ENCODE data around the gene DNAI4. TPM values are rescaled to one million over a fixed set of nuclear protein-coding genes. Genes with fewer than 3 reads are reported as not detected.

The DNAI4 gene
- total RNA-seq, 1 experiment from 2014 or later, result 3.9 TPM

DNA sequence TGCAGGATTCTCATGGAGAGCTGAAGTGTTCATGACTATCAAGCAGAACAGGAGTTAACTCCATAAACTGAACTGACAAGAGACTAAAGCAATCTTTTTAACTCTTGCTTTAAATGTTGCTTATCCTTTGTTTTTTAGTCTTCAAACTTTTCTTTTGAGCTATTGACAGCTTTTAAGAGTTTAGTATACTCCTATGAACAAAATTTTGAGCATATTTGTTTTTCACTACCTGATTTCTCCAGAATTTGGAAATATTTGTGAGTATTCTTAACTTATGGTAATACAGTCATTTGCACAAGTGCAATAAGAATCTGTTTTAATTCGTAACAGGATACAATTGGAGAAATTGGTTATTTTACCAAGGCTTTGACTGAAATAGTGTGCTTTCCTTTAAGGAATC is 7.2 kb downstream of the DNAI4 start:
- no peak overlapping the region for H3K27ac ChIP-seq (ENCODE audit: low read depth, low read length)
- H3K9ac ChIP-seq (ENCODE audit: low read length), result no peak overlapping the region
- no peaks in the 10 kb centered on the region for H3K27me3 ChIP-seq (ENCODE audit: insufficient read depth, low read length)
- RAD21 ChIA-PET (ENCODE audit: low non-redundant PET in 1 of 2, low total read pairs in 2 of 2, uncharacterized antibody in 2 of 2, unreplicated experiment in 2 of 2), result no interaction called here
- BruUV-seq (replicated peaks), result no TSS peak
- H3K4me2 ChIP-seq (ENCODE audit: low read length), result no peak overlapping the region
- no peaks in the 10 kb centered on the region for H4K20me1 ChIP-seq (ENCODE audit: insufficient read depth)
- H3K4me3 ChIP-seq (replicated peaks in 1 of 2; ENCODE audit: low read depth in 1 of 2, low read length in 2 of 2), result no peak overlapping the region
- DNase-seq (ENCODE audit: low read depth, low spot score) (no peak), ATAC-seq (no peak)
- POLR2A ChIA-PET, result no interaction called here
- CTCF ChIA-PET, result interaction anchor here (0.6 kb wide), 1 partner anchor 53 kb away, joined by 3 read pairs; no protein-coding TSS in a partner anchor
- H3K9me2 ChIP-seq (ENCODE audit: insufficient read depth), result no peaks in the 10 kb centered on the region
- H3K79me2 ChIP-seq (ENCODE audit: insufficient read depth, low read length), result peaks cover 3% of the 10 kb centered on the region; the same call in 1 of the 2 replicates
- no peaks in the 10 kb centered on the region for H3K36me3 ChIP-seq (ENCODE audit: control insufficient read depth in 1 of 2, insufficient read depth in 2 of 2, low read length in 2 of 2)
- H2AFZ ChIP-seq (ENCODE audit: low read depth, low read length, poor library complexity, severe bottlenecking), result no peak overlapping the region
- H3K4me1 ChIP-seq (ENCODE audit: control insufficient read depth in 1 of 2, insufficient read depth in 2 of 2, low read length in 2 of 2), result peaks cover 0 to 3% of the 10 kb centered on the region in 2 experiments; a peak in 1 of 4 replicates
- no peaks in the 10 kb centered on the region for H3K9me3 ChIP-seq (ENCODE audit: control insufficient read depth in 1 of 2, insufficient read depth in 1 of 2, low read depth in 1 of 2, low read length in 2 of 2)
- intact Hi-C loops (cut with micrococcal nuclease), result no loop called here
- TF ChIP-seq ZFX (IDR thresholded peaks at IDR 0.05) (no peak), CBX3 (IDR thresholded peaks at IDR 0.05; ENCODE audit: low read depth) (no peak), POLR2AphosphoS5 (IDR thresholded peaks at IDR 0.05; ENCODE audit: low read depth, low read length) (no peak), EGR1 (IDR thresholded peaks at IDR 0.05; ENCODE audit: low read depth) (no peak), SP1 (IDR thresholded peaks at IDR 0.05; ENCODE audit: low read depth) (no peak), YY1 (IDR thresholded peaks at IDR 0.05; ENCODE audit: extremely low read depth, insufficient replicate concordance, low read depth, low read length) (no peak), SRF (IDR thresholded peaks at IDR 0.05; ENCODE audit: low read depth) (no peak), RAD21 (IDR thresholded peaks at IDR 0.05; ENCODE audit: low read depth) (no peak), ZNF274 (IDR thresholded peaks at IDR 0.05; ENCODE audit: low read depth, low read length) (no peak), EZH2 (IDR thresholded peaks at IDR 0.05) (no peak), EZH2phosphoT487 (IDR thresholded peaks at IDR 0.05; ENCODE audit: borderline replicate concordance) (no peak), POLR2A (IDR thresholded peaks at IDR 0.05; ENCODE audit: borderline replicate concordance, extremely low read depth, insufficient read depth, insufficient read length) (no peak), CEBPB (IDR thresholded peaks at IDR 0.05; ENCODE audit: low read depth) (no peak), ELF1 (IDR thresholded peaks at IDR 0.05; ENCODE audit: borderline replicate concordance, low read depth) (no peak), SIN3A (IDR thresholded peaks at IDR 0.05; ENCODE audit: low read depth) (no peak)
- TF ChIP-seq, protein P1, sequence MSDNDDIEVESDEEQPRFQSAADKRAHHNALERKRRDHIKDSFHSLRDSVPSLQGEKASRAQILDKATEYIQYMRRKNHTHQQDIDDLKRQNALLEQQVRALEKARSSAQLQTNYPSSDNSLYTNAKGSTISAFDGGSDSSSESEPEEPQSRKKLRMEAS (IDR thresholded peaks at IDR 0.05), result no peak
- TF ChIP-seq, protein P2, sequence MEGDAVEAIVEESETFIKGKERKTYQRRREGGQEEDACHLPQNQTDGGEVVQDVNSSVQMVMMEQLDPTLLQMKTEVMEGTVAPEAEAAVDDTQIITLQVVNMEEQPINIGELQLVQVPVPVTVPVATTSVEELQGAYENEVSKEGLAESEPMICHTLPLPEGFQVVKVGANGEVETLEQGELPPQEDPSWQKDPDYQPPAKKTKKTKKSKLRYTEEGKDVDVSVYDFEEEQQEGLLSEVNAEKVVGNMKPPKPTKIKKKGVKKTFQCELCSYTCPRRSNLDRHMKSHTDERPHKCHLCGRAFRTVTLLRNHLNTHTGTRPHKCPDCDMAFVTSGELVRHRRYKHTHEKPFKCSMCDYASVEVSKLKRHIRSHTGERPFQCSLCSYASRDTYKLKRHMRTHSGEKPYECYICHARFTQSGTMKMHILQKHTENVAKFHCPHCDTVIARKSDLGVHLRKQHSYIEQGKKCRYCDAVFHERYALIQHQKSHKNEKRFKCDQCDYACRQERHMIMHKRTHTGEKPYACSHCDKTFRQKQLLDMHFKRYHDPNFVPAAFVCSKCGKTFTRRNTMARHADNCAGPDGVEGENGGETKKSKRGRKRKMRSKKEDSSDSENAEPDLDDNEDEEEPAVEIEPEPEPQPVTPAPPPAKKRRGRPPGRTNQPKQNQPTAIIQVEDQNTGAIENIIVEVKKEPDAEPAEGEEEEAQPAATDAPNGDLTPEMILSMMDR (IDR thresholded peaks at IDR 0.05 in 2 of 3, conservative IDR thresholded peaks at IDR 0.05 in 1 of 3; ENCODE audit: borderline replicate concordance in 1 of 3, insufficient read depth in 1 of 3, low read depth in 2 of 3, low read length in 2 of 3), result no peak
- TF ChIP-seq, protein P3, sequence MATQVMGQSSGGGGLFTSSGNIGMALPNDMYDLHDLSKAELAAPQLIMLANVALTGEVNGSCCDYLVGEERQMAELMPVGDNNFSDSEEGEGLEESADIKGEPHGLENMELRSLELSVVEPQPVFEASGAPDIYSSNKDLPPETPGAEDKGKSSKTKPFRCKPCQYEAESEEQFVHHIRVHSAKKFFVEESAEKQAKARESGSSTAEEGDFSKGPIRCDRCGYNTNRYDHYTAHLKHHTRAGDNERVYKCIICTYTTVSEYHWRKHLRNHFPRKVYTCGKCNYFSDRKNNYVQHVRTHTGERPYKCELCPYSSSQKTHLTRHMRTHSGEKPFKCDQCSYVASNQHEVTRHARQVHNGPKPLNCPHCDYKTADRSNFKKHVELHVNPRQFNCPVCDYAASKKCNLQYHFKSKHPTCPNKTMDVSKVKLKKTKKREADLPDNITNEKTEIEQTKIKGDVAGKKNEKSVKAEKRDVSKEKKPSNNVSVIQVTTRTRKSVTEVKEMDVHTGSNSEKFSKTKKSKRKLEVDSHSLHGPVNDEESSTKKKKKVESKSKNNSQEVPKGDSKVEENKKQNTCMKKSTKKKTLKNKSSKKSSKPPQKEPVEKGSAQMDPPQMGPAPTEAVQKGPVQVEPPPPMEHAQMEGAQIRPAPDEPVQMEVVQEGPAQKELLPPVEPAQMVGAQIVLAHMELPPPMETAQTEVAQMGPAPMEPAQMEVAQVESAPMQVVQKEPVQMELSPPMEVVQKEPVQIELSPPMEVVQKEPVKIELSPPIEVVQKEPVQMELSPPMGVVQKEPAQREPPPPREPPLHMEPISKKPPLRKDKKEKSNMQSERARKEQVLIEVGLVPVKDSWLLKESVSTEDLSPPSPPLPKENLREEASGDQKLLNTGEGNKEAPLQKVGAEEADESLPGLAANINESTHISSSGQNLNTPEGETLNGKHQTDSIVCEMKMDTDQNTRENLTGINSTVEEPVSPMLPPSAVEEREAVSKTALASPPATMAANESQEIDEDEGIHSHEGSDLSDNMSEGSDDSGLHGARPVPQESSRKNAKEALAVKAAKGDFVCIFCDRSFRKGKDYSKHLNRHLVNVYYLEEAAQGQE (IDR thresholded peaks at IDR 0.05; ENCODE audit: low read depth), result no peak
